ENCODE measurements around the gene LSMEM2. TPM values are rescaled to one million over a fixed set of nuclear protein-coding genes. Genes with fewer than 3 reads are reported as not detected.

LSMEM2 gene
- polyA plus RNA-seq, 2 of the 4 experiments (the other 2 are of a cell fraction) = 0.09 TPM; not detected in 1

DNA sequence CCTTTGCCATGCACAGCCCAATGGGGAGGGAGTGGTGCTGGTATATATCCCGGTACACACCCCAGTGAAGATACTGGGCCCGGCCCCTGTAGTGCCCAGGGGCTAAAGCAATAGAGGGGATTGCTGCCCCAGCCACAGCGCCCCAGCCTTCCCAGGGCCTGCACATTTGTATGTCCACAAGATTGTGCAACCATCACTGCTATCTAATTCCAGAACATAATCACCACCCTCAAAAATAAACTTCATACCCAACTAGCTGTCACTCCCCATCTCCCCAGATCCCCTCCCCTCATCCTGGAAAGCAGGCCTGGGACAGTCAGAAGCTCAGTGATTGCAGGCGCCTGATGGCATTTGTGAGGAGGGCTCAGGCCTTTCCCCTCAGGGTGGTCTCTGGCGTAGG lies 29.4 kb upstream of the LSMEM2 start (continued):
- no peak for TF ChIP-seq HOXA7 (CRISPR knock-in tag; IDR thresholded peaks at IDR 0.05)

DNA sequence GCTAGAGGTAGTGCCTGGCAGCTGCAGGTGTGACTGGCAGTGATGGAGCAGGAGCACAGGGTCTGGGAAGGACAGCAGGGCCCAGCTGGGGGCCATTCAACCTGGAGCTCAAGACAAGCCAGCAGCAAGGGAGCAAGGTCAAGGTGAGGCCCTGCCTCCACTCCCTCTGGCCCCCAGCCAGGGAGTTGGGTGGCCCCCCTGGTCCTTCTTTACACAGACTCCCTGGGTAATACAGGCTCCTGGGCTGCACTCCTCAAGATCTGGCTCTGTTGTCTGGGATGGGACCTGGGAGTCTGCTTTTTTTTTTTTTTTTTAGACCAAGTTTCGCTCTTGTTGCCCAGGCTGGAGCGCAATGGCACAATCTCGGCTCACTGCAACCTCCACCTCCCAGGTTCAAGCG lies 28.4 kb upstream of the LSMEM2 start:
- H3K4me3 ChIP-seq = no peak overlapping the region
- H3K27ac ChIP-seq = no peak overlapping the region
- POLR2A ChIA-PET = no interaction called here
- CTCF ChIA-PET = interaction anchor here (0.7 to 11.2 kb wide), 7 partner anchors 9 to 58 kb away, joined by 3 to 219 read pairs (median 4); partner anchors contain the start of genes GNAI2 and SEMA3B
- DNase-seq (ENCODE audit: low read depth in 1 of 2, low spot score in 1 of 2) (no peak), ATAC-seq (no peak), FAIRE-seq (no peak)
- H3K4me1 ChIP-seq = peaks cover 32% of the 10 kb centered on the region
- WGBS (ENCODE audit: missing lambda C conversion rate) = 93% methylated on average over 4 of the region's 4 CpGs
- TF ChIP-seq, protein P1, sequence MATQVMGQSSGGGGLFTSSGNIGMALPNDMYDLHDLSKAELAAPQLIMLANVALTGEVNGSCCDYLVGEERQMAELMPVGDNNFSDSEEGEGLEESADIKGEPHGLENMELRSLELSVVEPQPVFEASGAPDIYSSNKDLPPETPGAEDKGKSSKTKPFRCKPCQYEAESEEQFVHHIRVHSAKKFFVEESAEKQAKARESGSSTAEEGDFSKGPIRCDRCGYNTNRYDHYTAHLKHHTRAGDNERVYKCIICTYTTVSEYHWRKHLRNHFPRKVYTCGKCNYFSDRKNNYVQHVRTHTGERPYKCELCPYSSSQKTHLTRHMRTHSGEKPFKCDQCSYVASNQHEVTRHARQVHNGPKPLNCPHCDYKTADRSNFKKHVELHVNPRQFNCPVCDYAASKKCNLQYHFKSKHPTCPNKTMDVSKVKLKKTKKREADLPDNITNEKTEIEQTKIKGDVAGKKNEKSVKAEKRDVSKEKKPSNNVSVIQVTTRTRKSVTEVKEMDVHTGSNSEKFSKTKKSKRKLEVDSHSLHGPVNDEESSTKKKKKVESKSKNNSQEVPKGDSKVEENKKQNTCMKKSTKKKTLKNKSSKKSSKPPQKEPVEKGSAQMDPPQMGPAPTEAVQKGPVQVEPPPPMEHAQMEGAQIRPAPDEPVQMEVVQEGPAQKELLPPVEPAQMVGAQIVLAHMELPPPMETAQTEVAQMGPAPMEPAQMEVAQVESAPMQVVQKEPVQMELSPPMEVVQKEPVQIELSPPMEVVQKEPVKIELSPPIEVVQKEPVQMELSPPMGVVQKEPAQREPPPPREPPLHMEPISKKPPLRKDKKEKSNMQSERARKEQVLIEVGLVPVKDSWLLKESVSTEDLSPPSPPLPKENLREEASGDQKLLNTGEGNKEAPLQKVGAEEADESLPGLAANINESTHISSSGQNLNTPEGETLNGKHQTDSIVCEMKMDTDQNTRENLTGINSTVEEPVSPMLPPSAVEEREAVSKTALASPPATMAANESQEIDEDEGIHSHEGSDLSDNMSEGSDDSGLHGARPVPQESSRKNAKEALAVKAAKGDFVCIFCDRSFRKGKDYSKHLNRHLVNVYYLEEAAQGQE (IDR thresholded peaks at IDR 0.05) = no peak
- TF ChIP-seq MAZ (IDR thresholded peaks at IDR 0.05; ENCODE audit: borderline replicate concordance, low read depth, low read length) = no peak
- TF ChIP-seq CHD2 (IDR thresholded peaks at IDR 0.05; ENCODE audit: low read length, partially characterized antibody) = no peak
- TF ChIP-seq CEBPB (IDR thresholded peaks at IDR 0.05) = no peak
- no peak for TF ChIP-seq ESRRA (IDR thresholded peaks at IDR 0.05; ENCODE audit: borderline replicate concordance, low read length)
- no peak for TF ChIP-seq EHF (CRISPR knock-in tag; IDR thresholded peaks at IDR 0.05)
- TF ChIP-seq RAD21 (conservative IDR thresholded peaks at IDR 0.05 in 1 of 2, IDR thresholded peaks at IDR 0.05 in 1 of 2) = no peak
- no peak for TF ChIP-seq JUNB (IDR thresholded peaks at IDR 0.05)
- TF ChIP-seq FOXS1 (CRISPR knock-in tag; IDR thresholded peaks at IDR 0.05) = no peak
- no peak for TF ChIP-seq JUN (IDR thresholded peaks at IDR 0.05)
- no peak for TF ChIP-seq GATA3 (IDR thresholded peaks at IDR 0.05; ENCODE audit: borderline replicate concordance)
- TF ChIP-seq ZC3H11A (IDR thresholded peaks at IDR 0.05) = no peak
- H3K9me3 ChIP-seq = no peaks in the 10 kb centered on the region
- no peak overlapping the region for H3K4me2 ChIP-seq

- WGBS (ENCODE audit: missing lambda C conversion rate) = 69% methylated on average over 5 of the region's 8 CpGs
- no peak overlapping the region for H3K4me2 ChIP-seq
- no peak overlapping the region for H3K4me3 ChIP-seq
- TF ChIP-seq CTCF (IDR thresholded peaks at IDR 0.05) (no peak), FOXS1 (CRISPR knock-in tag; IDR thresholded peaks at IDR 0.05) (no peak), FOSL2 (IDR thresholded peaks at IDR 0.05) (no peak), FOSL2 (CRISPR knock-in tag; IDR thresholded peaks at IDR 0.05) (peak; percentile 44; the same call in 1 of the 2 replicates), RARB (CRISPR knock-in tag; IDR thresholded peaks at IDR 0.05) (no peak)
- POLR2A ChIA-PET = no interaction called here
- 0 out of 6 replicates have a peak, but pooled peaks of 1 of the 2 experiments have one; percentile 6 for ATAC-seq
- no peak for FAIRE-seq
- no peak overlapping the region for H3K27ac ChIP-seq
- DNase-seq (ENCODE audit: low read depth in 1 of 2, low spot score in 1 of 2) = peak in 1 of 2 experiments; percentile 53
- no peaks in the 10 kb centered on the region for H3K9me3 ChIP-seq
- H3K4me1 ChIP-seq = peaks cover 29% of the 10 kb centered on the region
- CTCF ChIA-PET = interaction anchor here (1.0 to 11.2 kb wide), 4 partner anchors 9 to 24 kb away, joined by 4 to 219 read pairs (median 4); partner anchors contain the start of gene GNAI2
These were observed 27.7 kb upstream of the LSMEM2 start for GRCh38 chr3:50251220-50251619.

Data from A549 (cell line).